ENCODE data around the gene TEX38. TPM values are rescaled to one million over a fixed set of nuclear protein-coding genes. Genes with fewer than 3 reads are reported as not detected.
"Not testable (repeated sequence)": the region's sequence is repeated elsewhere in the genome, so short reads cannot be mapped to it uniquely, and the experiment has no call there.

TEX38 gene
- total and polyA plus RNA-seq, 2 experiments from 2014 or later, result not detected

GRCh38 chr1:46654012-46654411 lies 17.6 kb upstream of the TEX38 start (continued):
- TF ChIP-seq ZNF462 (CRISPR knock-in tag; IDR thresholded peaks at IDR 0.05) (no peak), EZH2phosphoT487 (IDR thresholded peaks at IDR 0.05; ENCODE audit: unreplicated experiment) (no peak), EZH2 (IDR thresholded peaks at IDR 0.05; ENCODE audit: low read depth, unreplicated experiment) (no peak), ZNF114 (CRISPR knock-in tag; IDR thresholded peaks at IDR 0.05) (no peak), CREB1 (CRISPR knock-in tag; IDR thresholded peaks at IDR 0.05; ENCODE audit: low read depth) (no peak)

GRCh38 chr1:46654698-46655097 lies 17.0 kb upstream of the TEX38 start:
- not testable (repeated sequence) for H3K79me2 ChIP-seq (replicated peaks; ENCODE audit: insufficient read depth); H3K27ac Mint-ChIP-seq; H3K27me3 ChIP-seq (ENCODE audit: insufficient read depth); H3K4me3 Mint-ChIP-seq; H3K4me2 ChIP-seq; H4K20me1 ChIP-seq (replicated peaks; ENCODE audit: insufficient read depth); ATAC-seq; H3K9me3 Mint-ChIP-seq; H3K4me1 Mint-ChIP-seq; H3K27ac ChIP-seq (ENCODE audit: low read depth); DNase-seq (ENCODE audit: low spot score); H3K27me3 Mint-ChIP-seq (ENCODE audit: insufficient read depth, low read depth, poor library complexity); H3F3A ChIP-seq (replicated peaks; ENCODE audit: low read depth); H3K4me1 ChIP-seq (ENCODE audit: insufficient read depth); H3K4me3 ChIP-seq; H2AFZ ChIP-seq; H3K9me2 ChIP-seq (ENCODE audit: insufficient read depth)
- peaks cover 54% of the 10 kb centered on the region for H3K36me3 Mint-ChIP-seq (ENCODE audit: low read depth)
- H3K36me3 ChIP-seq (ENCODE audit: insufficient read depth), result peaks cover 26% of the 10 kb centered on the region

- 0 out of 2 replicates have a peak, but pooled peaks cover 6% of the 10 kb centered on the region for H4K20me1 ChIP-seq (replicated peaks; ENCODE audit: insufficient read depth)
- no peak overlapping the region for H3K4me3 ChIP-seq
- no peaks in the 10 kb centered on the region for H3K9me2 ChIP-seq (ENCODE audit: insufficient read depth)
- H3K9me3 Mint-ChIP-seq, result no peaks in the 10 kb centered on the region
- H3K4me3 Mint-ChIP-seq, result no peak overlapping the region
- no peak for ATAC-seq
- no peaks in the 10 kb centered on the region for H3K4me1 Mint-ChIP-seq
- H3K4me1 ChIP-seq (ENCODE audit: insufficient read depth), result no peaks in the 10 kb centered on the region
- no peaks in the 10 kb centered on the region for H3K79me2 ChIP-seq (replicated peaks; ENCODE audit: insufficient read depth)
- no peak for DNase-seq (ENCODE audit: low spot score)
- H3K27ac ChIP-seq (ENCODE audit: low read depth), result no peak overlapping the region
- no peak overlapping the region for H2AFZ ChIP-seq
- H3F3A ChIP-seq (replicated peaks; ENCODE audit: low read depth), result no peaks in the 10 kb centered on the region
- H3K27ac Mint-ChIP-seq, result no peak overlapping the region
- H3K4me2 ChIP-seq, result no peak overlapping the region
- H3K36me3 ChIP-seq (ENCODE audit: insufficient read depth), result peaks cover 17% of the 10 kb centered on the region
- no peaks in the 10 kb centered on the region for H3K27me3 Mint-ChIP-seq (ENCODE audit: insufficient read depth, low read depth, poor library complexity)
- no peaks in the 10 kb centered on the region for H3K27me3 ChIP-seq (ENCODE audit: insufficient read depth)
- H3K36me3 Mint-ChIP-seq (ENCODE audit: low read depth), result peaks cover 43% of the 10 kb centered on the region
- no peak for TF ChIP-seq POLR2AphosphoS5 (IDR thresholded peaks at IDR 0.05; ENCODE audit: low read depth)
- TF ChIP-seq EZH2 (IDR thresholded peaks at IDR 0.05; ENCODE audit: low read depth, unreplicated experiment), result no peak
- TF ChIP-seq JUNB (IDR thresholded peaks at IDR 0.05; ENCODE audit: unreplicated experiment), result no peak
- no peak for TF ChIP-seq NANOG (IDR thresholded peaks at IDR 0.05; ENCODE audit: borderline replicate concordance)
- no peak for TF ChIP-seq CTCF (conservative IDR thresholded peaks at IDR 0.05; ENCODE audit: low read depth in 2 of 2)
- no peak for TF ChIP-seq STAT1 (IDR thresholded peaks at IDR 0.05; ENCODE audit: unreplicated experiment)
Observed at GRCh38 chr1:46655848-46656247, 15.8 kb upstream of the TEX38 start.
